GM21619 (cell line): ENCODE data around the gene SYNE1.
"Not testable (repeated sequence)": the region's sequence is repeated elsewhere in the genome, so short reads cannot be mapped to it uniquely, and the experiment has no call there.

Source experiments
- ATAC-seq: cut with Tn5 transposase; IDR thresholded peaks from one replicate; pipeline ENCODE4 v1.9.1; 2021; ENCODE audit not compliant: unreplicated experiment

The SYNE1 gene

DNA sequence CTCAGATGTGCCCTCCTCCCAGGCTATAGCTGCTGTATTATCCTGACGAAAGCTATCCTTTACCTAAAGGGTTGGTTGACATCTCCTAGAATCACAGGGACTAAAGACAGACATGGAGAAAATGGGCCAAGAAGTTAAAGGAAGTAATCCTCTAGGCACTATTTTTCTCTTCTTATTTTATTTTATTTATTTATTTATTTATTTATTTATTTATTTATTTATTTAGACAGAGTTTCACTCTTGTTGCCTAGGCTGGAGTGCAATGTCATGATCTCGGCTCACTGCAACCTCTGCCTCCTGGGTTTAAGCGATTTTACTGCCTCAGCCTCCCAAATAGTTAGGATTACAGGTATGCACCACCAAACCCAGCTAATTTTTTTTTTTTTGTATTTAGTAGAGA lies 309.0 kb downstream of the SYNE1 start:
- not testable (repeated sequence) for ATAC-seq

DNA sequence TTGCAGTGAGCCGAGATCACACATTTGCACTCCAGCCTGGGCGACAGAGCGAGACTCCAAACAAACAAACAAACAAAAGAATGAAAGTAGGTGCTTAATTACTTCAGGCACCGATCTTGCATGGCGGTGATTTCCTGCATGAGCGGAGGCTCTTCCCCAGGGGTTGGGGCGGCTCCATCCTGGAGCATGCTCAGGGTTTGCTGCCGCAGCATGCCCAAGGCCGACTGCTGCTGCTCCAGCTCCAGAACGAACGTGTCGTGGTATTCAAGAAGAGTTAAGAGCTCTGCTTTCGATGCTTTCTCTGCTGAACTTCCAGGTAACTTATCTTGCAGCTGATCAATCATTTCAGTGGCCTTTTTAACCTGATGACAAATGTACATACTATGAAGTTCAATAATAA lies 313.8 kb downstream of the SYNE1 start:
- no peak for ATAC-seq

DNA sequence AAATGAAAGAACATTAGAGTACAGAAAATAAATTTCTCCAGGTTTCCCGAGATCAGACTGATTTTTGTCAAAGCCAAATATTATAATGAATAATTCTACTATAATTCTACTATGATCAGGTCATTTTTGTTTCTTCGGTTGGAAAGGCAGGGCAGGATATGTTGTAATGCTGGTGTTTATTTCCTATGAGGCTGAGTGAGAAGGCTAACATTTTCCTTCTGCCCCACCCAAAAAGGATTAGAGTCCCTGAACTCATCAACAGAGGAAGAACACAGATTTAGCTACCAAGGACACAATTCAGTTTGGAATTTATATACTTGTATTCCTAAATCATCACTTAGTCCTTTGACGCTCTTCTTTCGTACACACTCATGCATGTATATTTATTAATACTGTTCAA lies 318.9 kb downstream of the SYNE1 start:
- ATAC-seq, result no peak

DNA sequence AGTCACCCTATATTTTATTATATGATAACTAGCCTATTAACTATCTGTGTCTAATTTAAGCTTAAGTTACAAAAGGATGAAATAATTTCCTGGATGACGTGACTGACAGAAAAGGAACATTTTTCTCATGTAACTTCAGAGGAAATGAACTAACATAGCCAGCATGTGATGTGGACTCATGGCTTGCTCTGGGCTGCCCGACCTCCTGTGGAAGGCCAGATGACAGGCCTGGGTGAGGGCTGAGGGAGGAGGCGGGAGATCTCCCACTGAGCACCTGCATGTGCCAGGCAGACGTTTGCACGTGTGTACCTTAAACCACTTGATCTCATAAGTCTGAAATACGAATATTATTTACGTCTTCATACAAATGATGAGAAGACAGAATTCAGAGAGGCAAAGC lies 321.1 kb downstream of the SYNE1 start:
- no peak for ATAC-seq

DNA sequence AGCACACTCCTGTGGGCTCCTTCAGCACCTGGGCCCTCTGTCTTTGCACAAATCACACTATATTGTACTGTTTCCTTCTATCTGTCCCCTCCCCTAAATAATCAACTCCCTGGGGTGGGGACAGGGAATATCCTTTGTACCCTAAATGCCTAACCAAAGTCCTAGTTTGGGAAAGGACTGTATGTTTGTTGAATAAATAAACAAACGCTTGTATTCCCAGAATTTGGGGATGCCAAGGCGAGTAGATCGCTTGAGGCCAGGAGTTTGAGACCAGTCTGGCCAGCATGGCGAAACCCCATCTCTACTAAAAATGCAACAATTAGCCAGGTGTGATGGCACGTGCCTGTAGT lies 322.7 kb downstream of the SYNE1 start:
- ATAC-seq, result no peak

DNA sequence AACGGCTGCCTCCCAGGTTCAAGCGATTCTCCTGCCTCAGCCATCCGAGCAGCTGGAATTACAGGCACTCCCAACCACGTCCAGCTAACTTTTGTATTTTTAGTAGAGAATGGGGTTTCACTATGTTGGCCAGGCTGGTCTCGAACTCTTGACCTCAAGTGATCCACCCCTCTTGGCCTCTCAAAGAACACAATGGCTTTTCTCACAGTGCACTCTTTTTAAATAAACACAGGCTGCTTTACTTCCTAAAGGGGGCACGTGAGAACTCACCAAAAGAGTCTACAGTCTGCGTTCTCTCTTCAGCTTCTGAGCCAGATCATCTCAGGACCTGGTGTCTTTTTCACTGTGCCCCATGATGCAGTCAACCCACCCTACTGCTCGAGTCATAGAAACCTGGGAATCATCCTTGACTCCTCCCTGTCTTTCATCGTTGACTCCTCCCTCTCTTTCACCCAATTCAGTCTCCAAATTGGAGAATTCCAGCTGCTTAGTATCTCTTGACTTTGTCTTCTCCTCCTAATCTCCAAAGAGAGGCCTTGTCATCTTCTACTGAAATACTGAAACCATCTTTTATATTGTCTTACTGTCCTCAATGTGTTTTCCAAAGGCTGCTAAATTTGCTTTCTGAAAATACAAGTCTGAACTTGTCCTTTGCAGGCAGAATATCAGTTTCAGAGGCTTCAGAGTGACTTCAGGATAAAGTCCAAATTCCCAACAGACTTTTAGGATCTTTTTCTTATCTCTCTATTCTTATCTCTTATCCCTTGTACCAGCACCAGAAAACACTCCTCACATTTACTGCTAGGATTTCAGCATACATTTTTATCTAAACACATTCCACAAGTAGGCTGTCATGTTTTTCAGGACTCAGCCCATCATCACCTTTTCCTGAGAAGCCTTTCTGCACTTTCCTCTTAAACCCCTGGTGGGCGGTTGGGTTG lies 323.4 kb downstream of the SYNE1 start:
- no peak for ATAC-seq

DNA sequence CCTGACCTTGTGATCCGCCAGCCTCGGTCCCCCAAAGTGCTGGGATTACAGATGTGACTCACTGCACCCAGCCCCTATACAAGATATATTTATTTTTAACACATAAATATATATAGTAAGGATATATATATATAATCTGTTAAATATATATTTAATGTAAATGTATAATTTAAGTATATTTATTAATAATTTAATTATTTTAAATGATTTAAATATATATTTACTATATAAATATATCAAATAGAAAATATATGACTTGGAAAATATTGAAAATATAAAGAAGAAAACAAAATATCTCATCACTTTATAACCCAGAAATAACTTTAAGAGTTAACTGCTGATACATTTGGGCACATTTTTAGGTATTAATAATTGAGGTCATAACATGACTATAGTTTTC lies 324.7 kb downstream of the SYNE1 start:
- ATAC-seq, result no peak

DNA sequence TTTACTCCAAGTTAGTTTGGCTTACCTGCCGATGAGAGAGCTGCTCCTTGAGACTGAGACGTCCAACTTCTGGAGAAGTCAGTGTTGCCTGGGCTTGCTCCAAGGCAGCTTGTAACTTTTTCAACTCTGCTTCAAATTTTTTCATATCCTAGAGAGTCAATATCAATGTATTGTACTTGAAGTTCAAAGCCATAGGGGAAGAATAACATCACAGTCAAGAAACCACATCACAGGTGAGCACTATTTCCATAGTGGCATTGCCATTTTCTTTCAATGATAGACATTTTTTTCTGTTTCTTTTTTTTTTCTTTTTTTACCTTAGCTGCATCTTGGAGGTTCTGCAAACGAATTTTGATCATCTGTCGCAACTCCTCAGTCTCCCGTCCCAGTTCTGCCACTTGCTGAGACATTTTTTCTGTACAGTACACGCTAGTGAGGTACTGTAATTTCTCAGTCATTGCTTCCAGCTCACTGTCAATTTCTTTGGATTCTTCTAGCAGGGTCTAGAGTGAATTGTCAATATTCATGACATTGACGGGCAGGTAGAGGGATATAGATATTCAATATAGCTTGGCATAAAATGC lies 326.7 kb downstream of the SYNE1 start:
- no peak for ATAC-seq

DNA sequence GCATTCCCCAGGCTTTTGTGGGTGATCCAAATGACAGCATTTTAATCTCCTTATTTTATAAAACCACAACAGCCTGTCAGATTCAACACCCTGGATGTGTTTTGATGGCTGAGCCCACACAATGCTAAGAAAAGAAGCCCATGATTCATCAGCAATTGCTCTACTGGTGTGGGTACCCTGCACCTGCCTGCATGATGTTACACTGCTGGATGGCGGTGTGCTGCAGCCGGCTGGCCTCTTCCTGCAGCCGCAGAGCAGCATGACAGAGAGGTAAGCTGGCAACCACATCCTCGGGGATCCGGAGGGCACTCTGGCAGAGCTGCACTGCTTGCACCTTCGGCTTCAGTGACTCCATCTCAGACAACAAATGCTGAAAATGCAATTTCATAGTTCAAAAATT lies 327.5 kb downstream of the SYNE1 start:
- ATAC-seq, result peak; percentile 54

DNA sequence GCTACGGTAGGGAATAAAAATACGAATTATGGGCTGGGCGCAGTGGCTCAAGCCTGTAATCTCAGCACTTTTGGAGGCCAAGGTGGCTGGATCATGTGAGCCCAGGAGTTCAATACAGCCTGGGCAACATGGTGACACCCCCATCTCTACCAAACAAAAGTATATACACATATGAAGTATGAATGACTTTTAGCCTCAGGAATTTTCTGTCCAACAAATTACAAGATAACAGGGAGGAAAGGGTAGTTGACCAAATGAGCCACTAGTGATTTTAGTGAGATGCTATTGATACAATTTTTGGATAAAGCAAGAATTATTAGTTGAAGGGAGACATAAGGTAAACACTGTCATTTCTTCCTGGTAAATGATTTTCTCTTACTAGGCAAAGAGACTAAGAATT lies 328.2 kb downstream of the SYNE1 start:
- ATAC-seq, result no peak

DNA sequence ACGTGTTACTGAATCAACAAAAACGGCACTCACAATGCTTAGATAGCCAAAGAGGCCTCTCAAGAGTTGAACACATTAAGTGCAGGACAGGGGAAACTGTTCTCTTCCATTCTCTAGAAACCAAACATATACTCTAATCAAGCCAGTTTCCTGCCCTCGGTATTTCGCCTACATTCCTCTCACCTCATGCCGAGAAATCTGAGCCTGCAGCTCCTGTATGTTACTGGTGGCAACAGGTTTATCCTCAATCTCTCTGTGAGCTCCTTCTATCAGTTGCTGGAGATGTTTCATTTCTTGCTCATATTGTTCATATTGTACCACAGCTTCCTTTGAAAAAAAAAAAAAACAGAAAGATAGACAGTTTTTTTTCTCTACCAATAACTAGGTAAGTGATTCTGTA lies 328.9 kb downstream of the SYNE1 start:
- no peak for ATAC-seq

DNA sequence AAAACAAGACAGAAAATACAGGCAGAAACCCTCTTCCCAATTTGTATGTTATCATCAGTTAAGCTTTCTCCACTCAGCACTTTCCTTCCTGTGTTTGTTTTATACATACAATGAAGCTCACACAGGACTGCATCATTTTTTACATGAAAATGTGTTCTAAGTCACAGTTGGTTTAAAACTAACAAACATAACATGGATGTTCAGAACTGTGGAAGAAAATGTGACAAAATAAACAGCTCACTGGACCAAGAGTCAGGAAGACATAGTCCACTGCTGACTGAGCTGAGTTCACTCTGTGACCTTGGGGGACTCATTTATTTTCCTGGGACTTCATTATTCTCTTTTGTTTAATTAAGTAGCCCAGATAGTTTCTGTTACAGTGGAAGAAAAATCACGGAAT lies 331.5 kb downstream of the SYNE1 start:
- no peak for ATAC-seq

DNA sequence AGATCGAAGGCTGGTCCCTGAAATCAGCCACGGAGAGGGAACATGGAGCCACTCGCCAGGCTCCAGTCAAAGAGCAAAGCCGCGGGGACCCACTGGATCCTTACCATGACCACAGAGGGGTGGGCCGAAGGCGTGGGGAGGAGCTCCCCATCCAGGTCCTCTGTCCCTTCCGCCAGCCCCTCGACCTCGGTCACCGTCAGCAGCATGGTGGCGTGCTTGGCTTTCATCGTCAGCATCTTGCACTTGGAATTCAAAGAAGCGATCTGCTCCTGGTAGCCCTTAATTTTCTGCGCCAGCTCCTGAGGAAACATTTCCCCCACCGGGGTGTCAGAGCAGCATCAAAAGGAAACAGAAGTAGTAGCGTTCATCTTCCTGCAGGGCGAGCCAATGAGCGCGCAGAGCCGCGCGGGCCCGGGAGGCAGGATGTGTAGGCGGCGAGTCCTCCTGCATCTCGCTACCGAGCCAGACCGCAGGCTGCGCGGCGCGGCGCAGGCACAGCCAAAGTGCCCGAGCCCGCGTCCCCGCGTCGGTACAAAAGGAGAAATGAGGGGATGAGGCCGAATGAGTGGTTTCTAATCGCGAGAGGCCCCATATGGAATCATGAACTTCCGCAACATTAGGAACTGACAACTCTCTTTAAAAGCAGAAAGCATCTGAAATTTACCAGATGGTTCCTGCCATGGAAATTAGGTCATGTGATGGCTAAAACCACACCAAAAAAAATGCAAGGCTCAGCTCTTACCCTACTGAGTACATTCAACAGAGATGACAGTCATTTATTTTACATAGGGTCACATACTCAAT lies 335.2 kb downstream of the SYNE1 start:
- ATAC-seq, result peak; percentile 88

DNA sequence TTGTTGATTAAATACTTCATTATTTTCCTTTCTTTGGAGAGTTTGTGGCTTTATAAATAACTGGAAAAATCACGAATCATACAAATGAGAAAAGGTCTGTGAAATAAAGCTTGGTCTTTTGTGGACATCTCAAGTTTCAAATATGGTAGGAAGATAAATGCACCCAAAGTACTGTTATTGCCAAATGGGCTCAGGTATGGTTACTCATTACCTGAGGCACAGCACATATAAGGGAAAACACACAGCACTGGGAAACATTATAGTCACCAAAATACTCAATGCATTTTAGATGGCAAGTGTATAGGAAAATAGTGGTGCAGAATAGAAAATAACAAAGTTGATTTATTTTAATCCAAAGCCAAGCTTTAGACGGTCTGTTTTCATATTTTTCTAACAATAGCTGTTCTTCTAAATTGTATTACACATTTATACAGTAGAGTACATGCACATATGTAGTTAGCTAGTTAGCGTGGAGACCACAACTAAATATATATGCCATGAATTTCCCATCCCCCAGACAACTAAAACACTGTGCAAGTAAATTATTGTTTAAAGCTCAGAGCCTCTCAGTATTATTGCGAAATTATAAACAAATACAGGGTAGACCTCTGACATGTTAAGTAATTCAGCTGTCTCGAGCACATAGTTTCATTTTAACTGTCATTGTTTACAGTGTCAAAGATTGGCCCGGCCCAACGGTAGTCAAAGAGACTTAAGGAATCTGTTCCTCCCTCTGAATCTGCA lies 336.0 kb downstream of the SYNE1 start:
- peak; percentile 25 for ATAC-seq

DNA sequence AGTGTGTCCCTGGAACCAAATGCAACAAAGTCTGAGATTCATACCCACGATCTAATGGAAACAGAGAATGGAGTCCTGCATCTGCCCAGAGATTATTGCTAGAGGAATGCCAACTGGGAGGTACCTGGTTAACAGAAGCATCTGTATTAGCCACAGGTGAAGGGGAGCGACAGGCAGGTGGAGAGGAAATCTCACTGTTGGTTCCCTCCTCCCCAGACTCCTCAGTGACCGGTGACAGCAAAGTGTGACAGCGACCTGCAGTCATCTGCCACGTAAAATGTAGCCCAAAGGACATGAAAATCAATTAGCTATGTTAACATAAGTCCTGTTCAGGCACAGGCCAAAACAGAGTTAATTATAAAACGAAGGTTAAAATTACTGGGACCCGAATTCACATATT lies 336.6 kb downstream of the SYNE1 start:
- ATAC-seq, result no peak

DNA sequence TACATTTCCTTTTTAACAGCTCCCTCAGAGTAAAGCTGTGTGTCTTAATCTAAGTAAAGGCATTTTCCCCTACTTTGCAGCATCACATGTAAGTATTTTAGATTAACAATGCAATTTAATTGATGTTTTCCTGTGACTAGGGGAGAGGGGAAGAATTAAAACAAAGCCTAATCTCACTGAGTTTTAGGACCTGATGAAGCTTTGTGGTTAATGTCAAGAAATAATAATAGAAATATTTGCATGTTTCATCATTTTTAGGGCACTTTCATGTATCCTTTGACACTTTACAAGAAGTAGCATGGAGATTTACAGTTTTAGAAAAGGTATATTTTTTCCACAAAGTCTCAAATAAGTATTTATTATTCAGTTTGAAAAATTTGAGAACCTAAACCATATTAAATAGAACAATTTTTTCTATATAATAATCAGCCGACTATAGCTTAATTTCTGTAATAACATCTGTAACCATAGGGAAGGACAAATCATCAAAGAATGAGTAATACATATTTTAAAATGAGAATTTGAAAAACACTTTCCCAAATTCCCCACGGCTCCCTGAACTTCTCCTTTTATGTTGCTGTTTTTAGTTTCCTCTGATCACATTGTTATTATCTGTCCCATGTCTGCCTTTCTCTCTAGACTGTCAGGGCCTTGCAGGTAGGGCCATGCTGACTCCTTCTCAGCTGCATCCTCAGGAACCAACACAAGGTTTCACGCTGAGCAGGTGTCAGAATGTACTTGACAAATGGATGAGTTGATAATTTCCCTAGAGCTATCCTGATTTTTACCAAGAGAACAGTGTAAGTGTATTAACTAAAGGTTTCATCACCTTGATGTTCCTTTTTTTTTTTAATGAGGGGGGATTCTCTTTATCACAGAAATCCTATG lies 338.1 kb downstream of the SYNE1 start:
- no peak for ATAC-seq

DNA sequence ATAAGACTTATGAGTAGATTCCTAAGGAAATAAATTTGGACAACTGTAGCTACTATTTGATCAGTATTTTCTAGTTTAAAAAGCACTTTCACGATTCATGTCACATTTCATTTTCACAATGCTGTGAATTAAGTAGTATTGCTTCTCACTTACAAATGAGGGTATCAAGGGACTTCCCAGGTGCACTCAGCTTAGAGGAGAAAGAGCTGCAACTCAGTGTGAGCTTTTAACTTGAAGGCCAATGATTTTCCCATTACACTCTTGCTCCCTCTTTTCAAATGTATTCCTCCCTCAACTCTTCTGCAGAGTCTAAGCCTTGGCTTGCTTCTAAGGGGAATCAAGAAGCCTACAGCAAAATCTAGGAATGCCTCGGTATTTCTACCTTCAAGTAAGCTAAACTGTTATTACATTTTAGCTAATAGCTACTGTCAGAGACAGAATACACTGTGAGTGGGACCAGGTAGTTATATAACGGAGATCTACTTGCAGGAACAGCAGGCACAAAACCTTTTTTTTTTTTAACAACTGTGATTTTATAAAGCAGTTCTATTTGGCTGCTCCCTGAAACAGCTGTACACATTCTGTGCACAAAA lies 339.0 kb downstream of the SYNE1 start:
- no peak for ATAC-seq

DNA sequence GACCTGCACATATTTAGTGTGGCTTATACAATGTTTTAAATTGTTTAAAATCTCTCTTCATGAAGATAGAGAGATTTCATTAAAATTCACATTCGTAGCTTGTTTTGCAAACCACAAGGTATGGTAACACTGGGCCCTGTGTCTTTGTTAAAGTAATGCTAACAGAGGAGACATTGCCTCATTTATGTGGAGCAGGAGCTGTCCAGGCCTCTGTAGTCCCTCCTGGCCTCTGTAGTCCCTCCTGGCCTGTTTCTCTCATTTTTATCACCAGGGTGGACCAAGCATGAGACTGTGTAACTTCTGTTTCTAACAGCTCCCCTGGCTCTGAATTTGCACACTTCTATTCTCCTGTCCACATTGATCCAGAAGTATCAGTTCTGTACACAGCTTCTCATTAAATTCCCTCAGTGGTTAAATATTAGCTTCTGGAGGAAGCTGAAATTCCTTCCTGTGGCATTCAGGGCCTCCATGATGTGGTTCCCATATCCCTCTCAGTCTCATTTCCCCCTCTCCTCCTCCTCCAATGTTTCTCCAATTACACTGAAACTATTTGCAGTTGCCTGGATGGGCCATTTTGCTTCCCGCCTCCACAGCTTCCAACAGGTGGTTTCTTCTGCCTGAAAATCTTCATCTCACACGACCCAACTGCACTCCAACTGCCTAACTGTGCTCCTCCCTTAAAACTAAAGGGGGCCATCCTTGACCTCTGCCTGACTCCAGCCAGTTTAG lies 340.4 kb downstream of the SYNE1 start:
- ATAC-seq, result no peak

DNA sequence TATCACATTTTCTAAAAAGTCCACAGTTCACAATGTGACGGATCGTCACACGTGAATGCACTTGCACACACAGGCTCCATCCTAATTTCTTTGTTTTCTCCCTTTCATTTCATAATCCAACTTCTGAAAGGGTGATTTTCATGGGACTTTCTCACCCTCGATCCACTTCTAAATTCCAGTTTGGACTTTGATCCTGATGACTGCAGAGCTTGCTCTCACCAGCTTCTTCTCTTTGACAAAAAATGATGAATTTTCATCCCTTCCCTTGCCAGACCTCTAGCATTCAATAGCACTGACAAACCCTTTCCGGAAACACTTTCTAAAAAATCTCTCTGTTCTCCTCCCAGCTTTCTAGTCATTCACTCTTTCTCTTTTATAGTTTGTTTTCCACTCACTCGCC lies 341.2 kb downstream of the SYNE1 start:
- ATAC-seq, result no peak
